Brain microvascular endothelial cell (primary cell): ENCODE measurements around the gene GRIPAP1.

Source experiments
- DNase-seq: peaks from one replicate; pipeline ENCODE4 v3.0.0-alpha.2; 2020
- H3K27ac ChIP-seq: fragments of 250-450 bp; sonication (Bioruptor Pico); 2 replicates; pipeline ENCODE4 v1.5.1; 2020; ENCODE audit warnings: mild to moderate bottlenecking, moderate library complexity
- H3K27me3 ChIP-seq: fragments of 250-450 bp; sonication (Bioruptor Pico); replicated peaks from 2 replicates; pipeline ENCODE4 v1.5.1; 2020; ENCODE audit warnings: mild to moderate bottlenecking
- H3K36me3 ChIP-seq: fragments of 250-450 bp; sonication (Bioruptor Pico); replicated peaks from 2 replicates; pipeline ENCODE4 v1.5.1; 2020; ENCODE audit warnings: mild to moderate bottlenecking
- H3K4me3 ChIP-seq: 2 replicates; pipeline ENCODE4 v1.5.1; 2011; ENCODE audit warnings: low read depth, mild to moderate bottlenecking, control low read depth, low read length, moderate library complexity
- in situ Hi-C: cut with HindIII; loops from 2 replicates; pipeline ENCODE4 v1.10.0; 2017; ENCODE audit warnings: low sequenced_read_pairs, low pct_ligation_motif_present
- TF ChIP-seq, protein P1 (sequence below): IDR thresholded peaks from 2 replicates; pipeline ENCODE4 v1.5.1; 2011; ENCODE audit warnings: low read depth, mild to moderate bottlenecking, moderate library complexity, low read length, control low read depth, inconsistent platforms; ENCODE audit errors: missing control alignments

GRIPAP1 gene

DNA sequence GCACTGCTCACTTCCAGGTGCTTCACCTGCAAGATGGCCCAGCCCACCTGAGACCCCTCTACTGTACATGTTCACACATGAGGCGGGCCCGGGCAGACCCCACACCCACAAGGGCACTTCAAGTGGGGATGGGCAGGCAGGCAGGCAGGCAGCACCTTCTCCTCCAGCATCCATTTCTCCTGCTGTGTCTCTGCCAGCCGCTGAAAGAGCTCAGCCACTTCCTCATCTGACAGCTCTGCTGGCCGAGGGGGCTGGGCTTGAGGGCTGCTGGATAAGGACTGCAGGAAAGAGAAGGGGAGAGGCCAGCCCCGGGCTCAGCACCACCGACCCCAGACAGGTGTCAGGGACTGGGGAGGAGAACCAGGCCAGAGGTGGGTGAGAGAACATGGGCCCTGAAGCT is 26.0 kb downstream of the GRIPAP1 start:
- TF ChIP-seq, protein P1, sequence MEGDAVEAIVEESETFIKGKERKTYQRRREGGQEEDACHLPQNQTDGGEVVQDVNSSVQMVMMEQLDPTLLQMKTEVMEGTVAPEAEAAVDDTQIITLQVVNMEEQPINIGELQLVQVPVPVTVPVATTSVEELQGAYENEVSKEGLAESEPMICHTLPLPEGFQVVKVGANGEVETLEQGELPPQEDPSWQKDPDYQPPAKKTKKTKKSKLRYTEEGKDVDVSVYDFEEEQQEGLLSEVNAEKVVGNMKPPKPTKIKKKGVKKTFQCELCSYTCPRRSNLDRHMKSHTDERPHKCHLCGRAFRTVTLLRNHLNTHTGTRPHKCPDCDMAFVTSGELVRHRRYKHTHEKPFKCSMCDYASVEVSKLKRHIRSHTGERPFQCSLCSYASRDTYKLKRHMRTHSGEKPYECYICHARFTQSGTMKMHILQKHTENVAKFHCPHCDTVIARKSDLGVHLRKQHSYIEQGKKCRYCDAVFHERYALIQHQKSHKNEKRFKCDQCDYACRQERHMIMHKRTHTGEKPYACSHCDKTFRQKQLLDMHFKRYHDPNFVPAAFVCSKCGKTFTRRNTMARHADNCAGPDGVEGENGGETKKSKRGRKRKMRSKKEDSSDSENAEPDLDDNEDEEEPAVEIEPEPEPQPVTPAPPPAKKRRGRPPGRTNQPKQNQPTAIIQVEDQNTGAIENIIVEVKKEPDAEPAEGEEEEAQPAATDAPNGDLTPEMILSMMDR = no peak
- no peak overlapping the region for H3K27ac ChIP-seq
- H3K27me3 ChIP-seq = no peaks in the 10 kb centered on the region
- H3K4me3 ChIP-seq = no peak overlapping the region
- DNase-seq = no peak
- no peaks in the 10 kb centered on the region for H3K36me3 ChIP-seq
- in situ Hi-C loops = no loop called here

DNA sequence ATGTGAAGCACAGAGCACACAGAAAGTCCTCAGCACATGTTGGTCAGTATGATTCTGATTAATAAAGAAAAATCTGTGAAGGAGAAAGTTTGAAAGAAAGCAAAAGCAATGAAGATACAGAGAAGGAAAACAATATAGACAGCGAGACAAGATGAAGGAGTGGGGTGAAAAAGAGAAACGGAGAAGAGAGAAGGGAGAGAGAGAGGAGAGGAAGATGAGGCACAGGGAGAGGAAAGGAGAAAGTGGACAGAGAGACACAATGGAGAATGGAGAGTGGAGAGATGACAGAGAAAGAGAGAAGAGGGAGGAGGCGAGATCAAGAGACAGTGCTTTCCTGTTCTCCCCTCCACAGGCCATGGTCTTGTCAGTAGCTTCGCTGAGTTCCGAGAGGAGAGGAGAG is 26.5 kb downstream of the GRIPAP1 start:
- in situ Hi-C loops = no loop called here
- DNase-seq = no peak
- H3K27ac ChIP-seq = no peak overlapping the region
- TF ChIP-seq, protein P1 = no peak
- H3K27me3 ChIP-seq = no peaks in the 10 kb centered on the region
- no peak overlapping the region for H3K4me3 ChIP-seq
- H3K36me3 ChIP-seq = no peaks in the 10 kb centered on the region

DNA sequence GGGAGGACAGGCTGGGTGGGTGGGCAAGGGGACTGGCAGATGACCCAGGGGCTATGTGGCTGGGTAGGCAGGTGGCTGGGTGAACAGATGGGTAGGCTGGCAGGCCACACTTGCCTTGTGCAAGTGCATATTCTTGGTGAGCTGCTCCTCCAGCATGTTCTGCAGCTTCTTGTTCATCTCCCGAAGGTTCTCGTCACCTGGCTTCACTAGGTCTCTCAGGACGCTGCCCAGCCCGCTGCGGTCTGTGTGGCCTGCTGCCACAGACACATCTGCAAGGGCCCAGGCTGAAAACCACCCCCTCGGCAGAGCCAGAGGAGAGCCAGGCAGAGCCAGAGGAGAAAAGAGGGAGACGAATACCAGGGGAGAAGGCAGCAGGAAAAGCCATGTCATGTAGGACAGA is 27.0 kb downstream of the GRIPAP1 start:
- Histone ChIP-seq H3K36me3 (no peaks in the 10 kb centered on the region), H3K27ac (no peak overlapping the region), H3K4me3 (no peak overlapping the region), H3K27me3 (no peaks in the 10 kb centered on the region)
- TF ChIP-seq, protein P1 = no peak
- DNase-seq = no peak
- in situ Hi-C loops = no loop called here

DNA sequence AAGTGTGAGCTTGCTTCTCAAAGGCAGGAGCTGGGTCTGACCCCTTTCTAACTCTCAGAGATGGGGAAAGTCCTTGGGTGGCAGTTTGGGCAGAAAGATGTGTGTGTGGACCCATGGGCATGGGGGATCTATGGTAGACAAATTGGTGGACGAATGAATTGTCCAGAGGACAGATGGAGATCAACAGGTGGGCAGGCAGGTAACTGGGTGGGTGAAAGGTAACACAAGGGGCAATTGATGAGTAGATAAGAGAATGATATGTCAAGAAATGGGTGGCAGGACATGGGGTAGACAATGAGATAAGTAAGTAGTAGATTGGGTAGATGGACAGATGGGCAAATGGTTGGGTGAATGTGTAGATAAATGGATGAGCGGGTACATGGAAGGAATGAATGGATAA is 27.5 kb downstream of the GRIPAP1 start:
- Histone ChIP-seq H3K4me3 (no peak overlapping the region), H3K27me3 (no peaks in the 10 kb centered on the region), H3K27ac (no peak overlapping the region), H3K36me3 (no peaks in the 10 kb centered on the region)
- no peak for DNase-seq
- in situ Hi-C loops = no loop called here
- TF ChIP-seq, protein P1 = no peak

DNA sequence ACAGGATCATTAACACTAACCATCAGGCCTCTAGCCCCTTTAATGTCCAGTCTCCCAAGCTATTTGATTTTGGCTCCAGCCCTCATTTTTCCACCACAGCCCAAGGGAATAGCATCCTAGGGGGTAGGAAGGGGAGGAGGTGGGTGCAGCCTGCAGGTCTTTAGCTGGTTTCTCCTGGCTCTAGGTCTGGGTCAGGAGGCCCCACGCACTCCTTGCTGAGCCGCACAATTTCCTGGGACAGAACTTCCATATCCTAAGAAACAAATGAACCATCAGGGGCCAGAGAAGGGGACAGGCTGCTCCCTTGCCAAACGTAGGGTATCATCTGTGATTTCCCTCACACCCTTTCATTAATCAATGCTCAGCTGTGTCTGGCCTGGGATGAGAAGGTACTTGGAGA is 28.0 kb downstream of the GRIPAP1 start:
- H3K27ac ChIP-seq = no peak overlapping the region
- in situ Hi-C loops = no loop called here
- no peak for DNase-seq
- no peaks in the 10 kb centered on the region for H3K36me3 ChIP-seq
- TF ChIP-seq, protein P1 = no peak
- no peak overlapping the region for H3K4me3 ChIP-seq
- no peaks in the 10 kb centered on the region for H3K27me3 ChIP-seq
